ENCODE results near the gene ARHGAP1. TPM values are rescaled to one million over a fixed set of nuclear protein-coding genes. Genes with fewer than 3 reads are reported as not detected.
A peak's percentile ranks its signal among the peaks of the same experiment; 100 is the strongest.

Gene ARHGAP1
- total RNA-seq, 3 donors from 2014 or later (not counting 1 experiment from before 2014, with no cell fraction given): 89.8 to 111 (median 102) TPM

- TF ChIP-seq, protein P1, sequence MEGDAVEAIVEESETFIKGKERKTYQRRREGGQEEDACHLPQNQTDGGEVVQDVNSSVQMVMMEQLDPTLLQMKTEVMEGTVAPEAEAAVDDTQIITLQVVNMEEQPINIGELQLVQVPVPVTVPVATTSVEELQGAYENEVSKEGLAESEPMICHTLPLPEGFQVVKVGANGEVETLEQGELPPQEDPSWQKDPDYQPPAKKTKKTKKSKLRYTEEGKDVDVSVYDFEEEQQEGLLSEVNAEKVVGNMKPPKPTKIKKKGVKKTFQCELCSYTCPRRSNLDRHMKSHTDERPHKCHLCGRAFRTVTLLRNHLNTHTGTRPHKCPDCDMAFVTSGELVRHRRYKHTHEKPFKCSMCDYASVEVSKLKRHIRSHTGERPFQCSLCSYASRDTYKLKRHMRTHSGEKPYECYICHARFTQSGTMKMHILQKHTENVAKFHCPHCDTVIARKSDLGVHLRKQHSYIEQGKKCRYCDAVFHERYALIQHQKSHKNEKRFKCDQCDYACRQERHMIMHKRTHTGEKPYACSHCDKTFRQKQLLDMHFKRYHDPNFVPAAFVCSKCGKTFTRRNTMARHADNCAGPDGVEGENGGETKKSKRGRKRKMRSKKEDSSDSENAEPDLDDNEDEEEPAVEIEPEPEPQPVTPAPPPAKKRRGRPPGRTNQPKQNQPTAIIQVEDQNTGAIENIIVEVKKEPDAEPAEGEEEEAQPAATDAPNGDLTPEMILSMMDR (IDR thresholded peaks at IDR 0.05): no peak
- 79% methylated on average over 12 of the region's 12 CpGs for WGBS (ENCODE audit: insufficient coverage)
- Mint-ChIP-seq H3K27ac (no peak overlapping the region), H3K4me3 (no peak overlapping the region), H3K9me3 (no peaks in the 10 kb centered on the region), H3K4me1 (no peaks in the 10 kb centered on the region), H3K27me3 (ENCODE audit: low read depth in 2 of 2) (no peaks in the 10 kb centered on the region), H3K36me3 (peaks cover 28% of the 10 kb centered on the region)
- no peaks in the 10 kb centered on the region for H3K4me1 ChIP-seq (ENCODE audit: control insufficient read depth, insufficient read depth, low read length)
- H3K27me3 ChIP-seq (ENCODE audit: control insufficient read depth, insufficient read depth, low read length): no peaks in the 10 kb centered on the region
- no peaks in the 10 kb centered on the region for H3K9me3 ChIP-seq (ENCODE audit: control insufficient read depth, insufficient read depth, low read length)
- no peak overlapping the region for H3K4me3 ChIP-seq (ENCODE audit: low read length)
- DNase-seq: no peak
- no peak overlapping the region for H3K27ac ChIP-seq (ENCODE audit: low read length)
- ATAC-seq: no peak
- H3K36me3 ChIP-seq (ENCODE audit: control insufficient read depth, insufficient read depth, low read length): peaks cover 45% of the 10 kb centered on the region
- intact Hi-C loops (cut with micrococcal nuclease): no loop called here
These were observed 41.4 kb upstream of the ARHGAP1 start for GRCh38 chr11:46741600-46742484.

DNA sequence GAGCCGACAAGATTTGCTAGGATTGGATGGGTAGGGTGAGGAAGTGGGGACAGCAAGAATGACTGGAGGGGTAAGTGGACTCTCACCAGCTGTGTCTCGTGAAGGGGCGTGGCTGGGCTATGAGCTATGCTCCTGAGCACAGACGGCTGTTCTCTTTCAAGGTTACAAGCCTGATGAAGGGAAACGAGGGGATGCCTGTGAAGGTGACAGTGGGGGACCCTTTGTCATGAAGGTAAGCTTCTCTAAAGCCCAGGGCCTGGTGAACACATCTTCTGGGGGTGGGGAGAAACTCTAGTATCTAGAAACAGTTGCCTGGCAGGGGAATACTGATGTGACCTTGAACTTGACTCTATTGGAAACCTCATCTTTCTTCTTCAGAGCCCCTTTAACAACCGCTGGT lies 38.5 kb upstream of the ARHGAP1 start:
- intact Hi-C loops (cut with micrococcal nuclease): no loop called here
- H3K27ac Mint-ChIP-seq: peak overlapping the region in 1 of 2 donors; percentile 32

DNA sequence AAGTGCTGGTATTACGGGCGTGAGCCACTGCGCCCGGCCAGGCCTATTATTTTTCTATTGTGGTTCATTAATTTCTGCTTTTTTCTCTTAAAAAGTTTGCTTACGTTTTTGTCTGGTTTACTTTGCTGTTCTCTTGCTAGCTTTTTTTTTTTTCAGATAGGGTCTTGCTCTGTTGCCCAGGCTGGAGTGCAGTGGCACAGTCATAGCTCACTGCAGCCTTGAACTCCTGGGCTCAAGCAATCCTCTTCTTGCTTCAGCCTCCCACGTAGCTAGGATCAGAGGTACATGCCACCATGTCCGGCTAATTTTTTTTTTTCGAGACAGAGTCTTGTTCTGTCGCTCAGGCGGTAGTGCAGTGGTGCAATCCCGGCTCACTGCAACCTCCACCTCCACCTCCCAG lies 37.3 kb upstream of the ARHGAP1 start:
- Histone ChIP-seq H3K4me1 (ENCODE audit: control insufficient read depth, insufficient read depth, low read length) (no peaks in the 10 kb centered on the region), H3K4me3 (ENCODE audit: low read length) (no peak overlapping the region), H3K9me3 (ENCODE audit: control insufficient read depth, insufficient read depth, low read length) (no peaks in the 10 kb centered on the region), H3K27ac (ENCODE audit: low read length) (no peak overlapping the region), H3K36me3 (ENCODE audit: control insufficient read depth, insufficient read depth, low read length) (peaks cover 9% of the 10 kb centered on the region), H3K27me3 (ENCODE audit: control insufficient read depth, insufficient read depth, low read length) (no peaks in the 10 kb centered on the region)
- intact Hi-C loops (cut with micrococcal nuclease): no loop called here
- TF ChIP-seq, protein P1 (IDR thresholded peaks at IDR 0.05): no peak
- H3K27ac Mint-ChIP-seq: no peak overlapping the region
- no peaks in the 10 kb centered on the region for H3K4me1 Mint-ChIP-seq
- H3K27me3 Mint-ChIP-seq (ENCODE audit: low read depth in 2 of 2): no peaks in the 10 kb centered on the region
- no peak overlapping the region for H3K4me3 Mint-ChIP-seq
- WGBS (ENCODE audit: insufficient coverage): 95% methylated on average over 11 of the region's 11 CpGs
- no peaks in the 10 kb centered on the region for H3K9me3 Mint-ChIP-seq
- DNase-seq (no peak), ATAC-seq (no peak)
- peaks cover 2% of the 10 kb centered on the region for H3K36me3 Mint-ChIP-seq

More for the DNA sequence above, 38.5 kb upstream of the ARHGAP1 start:
- Histone ChIP-seq H3K9me3 (ENCODE audit: control insufficient read depth, insufficient read depth, low read length) (no peaks in the 10 kb centered on the region), H3K36me3 (ENCODE audit: control insufficient read depth, insufficient read depth, low read length) (peaks cover 21% of the 10 kb centered on the region), H3K27me3 (ENCODE audit: control insufficient read depth, insufficient read depth, low read length) (no peaks in the 10 kb centered on the region), H3K4me1 (ENCODE audit: control insufficient read depth, insufficient read depth, low read length) (no peaks in the 10 kb centered on the region), H3K4me3 (ENCODE audit: low read length) (no peak overlapping the region), H3K27ac (ENCODE audit: low read length) (no peak overlapping the region)
- Mint-ChIP-seq H3K36me3 (peaks cover 14% of the 10 kb centered on the region), H3K4me1 (no peaks in the 10 kb centered on the region), H3K4me3 (no peak overlapping the region), H3K27me3 (ENCODE audit: low read depth in 2 of 2) (no peaks in the 10 kb centered on the region), H3K9me3 (no peaks in the 10 kb centered on the region)
- 88% methylated on average over 6 of the region's 6 CpGs for WGBS (ENCODE audit: insufficient coverage)
- no peak for ATAC-seq
- DNase-seq: no peak
- TF ChIP-seq, protein P1 (IDR thresholded peaks at IDR 0.05): no peak

Measured in natural killer cell (primary cell).